Adipose tissue (tissue), 3 donors: Measurements from ENCODE around the gene PANK3. TPM values are rescaled to one million over a fixed set of nuclear protein-coding genes. Genes with fewer than 3 reads are reported as not detected.
A peak's percentile ranks its signal among the peaks of the same experiment; 100 is the strongest.
"Not testable (repeated sequence)": the region's sequence is repeated elsewhere in the genome, so short reads cannot be mapped to it uniquely, and the experiment has no call there.

Source experiments
- H3K27ac ChIP-seq: one replicate; pipeline ENCODE4 v1.5.1; 2013; ENCODE audit warnings: low read depth, low read length
- WGBS, 3 donors: extraction: QIAGEN DNeasy Blood & Tissue Kit; methylation state at CpG; one replicate each; pipeline ENCODE4 v1.1.7; 2013; 5-methylcytosine and 5-hydroxymethylcytosine counted together
- polyA plus RNA-seq, 3 donors: library from polyadenylated mRNA; stranded (reverse); fragments of 200-250 nt; gene quantifications; one replicate each; pipeline ENCODE4 v1.2.3, GENCODE V29; 2013
- donor health status: healthy with polysubstance abuse.
- donor health status: Bipolar disorder and iron deficiency.
- donor health status: healthy.

PANK3 gene
- polyA plus RNA-seq, 3 donors: 5.5 to 12.0 (median 9.7) TPM

DNA sequence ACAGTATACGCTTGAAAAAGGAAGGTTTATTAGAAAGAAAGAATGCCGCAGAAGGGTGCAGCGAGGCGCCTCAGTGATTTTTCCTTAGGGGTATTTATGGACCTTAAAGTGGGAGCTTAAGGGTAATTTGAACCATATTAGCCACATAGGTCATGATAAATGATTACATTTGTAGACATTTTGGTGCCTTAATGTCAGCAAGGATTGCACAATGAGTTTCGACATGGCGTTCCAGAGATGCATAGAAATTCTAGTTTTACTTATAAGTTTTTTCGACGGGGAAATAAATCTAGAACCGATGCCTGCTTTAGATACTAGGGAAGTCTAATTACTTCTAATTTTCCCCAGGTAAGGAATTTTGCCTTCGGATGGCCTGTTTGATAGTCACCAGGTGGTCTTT lies 20.7 kb upstream of the PANK3 start:
- H3K27ac ChIP-seq: no peak overlapping the region
- 92 to 96% (median 93%) methylated on average over 10 of the region's 10 CpGs for WGBS, 3 donors

DNA sequence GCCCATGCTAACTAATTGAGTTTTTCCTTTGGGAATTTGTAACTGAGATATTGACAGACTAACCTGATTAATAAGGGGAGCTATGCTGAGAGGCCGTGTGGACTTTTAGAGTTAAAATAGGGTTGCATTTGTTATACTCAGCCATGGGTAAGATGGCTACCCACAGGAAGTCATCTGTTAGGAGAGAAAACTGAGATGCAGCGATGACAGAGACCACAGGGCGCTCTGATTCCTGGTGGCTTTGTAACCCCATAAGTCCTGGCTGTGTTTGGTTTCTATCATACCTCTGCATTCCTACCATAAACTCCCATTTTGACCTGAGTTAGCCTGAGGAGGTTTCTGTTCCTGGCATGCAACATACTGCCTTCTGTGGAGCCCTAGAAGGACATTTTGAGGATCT lies 19.5 kb upstream of the PANK3 start:
- no peak overlapping the region for H3K27ac ChIP-seq
- 70 to 80% (median 78%) methylated on average over 3 of the region's 3 CpGs for WGBS, 3 donors

DNA sequence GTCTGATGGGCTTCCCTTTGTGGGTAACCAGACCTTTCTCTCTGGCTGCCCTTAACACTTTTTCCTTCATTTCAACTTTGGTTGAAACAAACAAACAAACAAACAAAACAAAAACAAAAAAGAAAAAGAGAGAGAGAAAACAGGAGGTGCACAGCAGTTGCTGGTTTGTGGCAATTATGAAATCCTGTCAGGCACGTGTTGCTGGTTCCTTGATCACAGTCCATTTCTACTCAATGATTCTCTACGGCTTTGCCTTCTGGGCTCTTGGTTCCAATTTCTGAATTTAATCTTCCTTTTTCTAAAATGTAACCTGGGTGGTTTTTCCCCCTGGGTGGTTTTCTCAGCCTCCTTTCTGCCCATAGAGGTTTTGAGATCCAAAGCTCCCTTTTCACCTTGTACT lies 17.8 kb upstream of the PANK3 start:
- H3K27ac ChIP-seq: no peak overlapping the region
- 64 to 74% (median 66%) methylated on average over 2 of the region's 2 CpGs for WGBS, 3 donors

DNA sequence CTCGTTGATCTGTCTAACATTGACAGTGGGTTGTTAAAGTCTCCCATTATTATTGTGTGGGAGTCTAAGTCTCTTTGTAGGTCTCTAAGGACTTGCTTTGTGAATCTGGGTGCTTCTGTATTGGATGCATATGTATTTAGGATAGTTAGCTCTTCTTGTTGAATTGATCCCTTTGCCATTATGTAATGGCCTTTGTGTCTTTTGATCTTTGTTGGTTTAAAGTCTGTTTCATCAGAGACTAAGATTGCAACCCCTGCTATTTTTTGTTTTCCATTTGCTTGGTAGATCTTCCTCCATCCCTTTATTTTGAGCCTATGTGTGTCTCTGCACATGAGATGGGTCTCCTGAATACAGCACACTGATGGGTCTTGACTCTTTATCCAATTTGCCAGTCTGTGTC lies 17.0 kb upstream of the PANK3 start:
- WGBS, 3 donors: 73 to 92% (median 88%) methylated on average over 1 of the region's 1 CpG
- not testable (repeated sequence) for H3K27ac ChIP-seq

DNA sequence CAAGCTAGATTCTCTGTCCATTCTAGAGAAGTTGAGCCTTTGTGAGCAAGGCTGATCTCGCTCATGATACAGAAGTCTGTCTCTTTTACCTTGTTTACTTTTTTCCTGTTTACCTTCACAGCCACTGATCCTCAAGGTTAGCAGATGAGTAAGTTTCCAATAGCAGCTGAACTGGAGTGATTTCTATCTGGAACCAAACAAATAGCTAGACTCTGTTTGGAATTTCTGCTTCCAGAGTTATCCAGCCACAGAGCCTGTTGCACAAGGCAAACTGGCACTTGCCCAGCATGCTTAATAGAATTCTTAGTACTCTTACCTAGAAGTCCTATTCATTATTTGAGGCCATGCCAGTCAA lies 12.8 kb upstream of the PANK3 start:
- WGBS, 3 donors: 52 to 100% (median 95%) methylated on average over 1 of the region's 1 CpG
- no peak overlapping the region for H3K27ac ChIP-seq

DNA sequence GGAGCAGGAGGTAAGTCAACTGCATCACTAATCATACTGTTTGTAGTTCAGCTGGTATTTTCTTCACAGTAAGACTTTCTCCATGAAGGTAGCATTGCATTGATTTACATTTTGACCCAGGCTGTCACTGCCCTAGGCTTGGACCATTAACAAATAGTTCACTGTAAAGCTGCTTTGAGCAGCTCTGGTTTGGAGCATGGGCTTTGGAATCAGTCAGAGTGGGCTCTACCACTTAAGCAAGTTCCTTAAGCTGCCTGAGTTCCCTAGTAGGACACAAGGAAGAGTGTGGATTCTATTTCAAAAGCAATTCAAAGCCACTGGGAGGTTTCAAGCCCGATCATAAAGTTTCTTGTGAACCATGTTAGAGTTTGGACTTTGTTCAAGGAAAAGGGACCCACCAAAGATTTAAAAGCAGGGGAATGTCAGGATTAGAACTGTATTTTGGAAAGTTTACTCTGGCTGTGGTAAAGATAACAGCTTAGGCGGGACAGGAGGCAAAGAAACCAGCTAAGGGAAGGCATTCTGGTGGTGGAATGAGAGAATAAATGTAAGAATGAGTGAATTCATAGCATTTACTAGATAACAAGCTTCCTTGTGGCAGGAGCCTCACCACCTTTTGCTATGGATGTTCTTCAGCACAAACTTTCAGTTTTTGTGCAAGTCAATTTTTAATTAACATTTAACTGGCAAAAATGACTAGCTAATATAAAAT lies 12.3 kb upstream of the PANK3 start:
- H3K27ac ChIP-seq: no peak overlapping the region
- WGBS, 3 donors: 41 to 72% (median 69%) methylated on average over 2 of the region's 2 CpGs

DNA sequence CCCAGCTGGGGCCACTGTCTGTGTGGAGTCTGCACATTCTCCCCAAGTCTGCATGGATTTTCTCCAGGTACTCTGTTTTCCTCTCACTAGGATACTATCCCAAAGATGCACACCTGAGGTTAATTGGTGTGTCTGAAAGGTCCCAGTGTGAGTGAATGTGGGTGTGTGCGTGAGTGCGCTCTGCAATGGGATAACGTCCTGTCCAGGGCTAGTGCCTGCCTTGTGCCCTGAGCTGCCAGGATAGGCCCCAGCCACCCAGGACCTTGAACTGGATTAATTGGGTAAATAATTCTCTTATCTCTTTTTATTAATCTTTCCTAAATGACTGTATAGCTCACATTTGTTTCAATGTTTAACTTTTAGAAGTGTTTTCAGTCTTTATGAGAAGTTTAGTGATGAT lies 11.5 kb upstream of the PANK3 start:
- WGBS, 3 donors: 78 to 87% (median 86%) methylated on average over 3 of the region's 3 CpGs
- no peak overlapping the region for H3K27ac ChIP-seq

DNA sequence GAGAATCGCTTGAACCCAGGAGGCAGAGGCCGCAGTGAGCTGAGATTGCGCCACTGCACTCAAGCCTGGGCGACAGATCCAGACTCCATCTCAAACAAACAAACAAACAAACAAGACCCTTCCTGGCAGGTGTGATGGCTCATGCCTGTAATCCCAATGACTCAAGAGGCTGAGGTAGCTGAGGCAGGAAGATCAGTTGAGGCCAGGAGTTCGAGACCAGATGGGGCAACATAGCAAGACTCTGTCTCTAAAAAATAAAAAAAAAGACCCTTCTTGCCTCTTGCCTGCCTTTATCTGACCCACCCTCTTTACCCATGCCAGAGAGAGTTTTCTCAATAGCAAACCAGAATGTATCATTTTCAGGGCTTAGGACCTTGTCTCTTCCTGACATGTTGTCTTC lies 8.8 kb upstream of the PANK3 start:
- WGBS, 3 donors: 94 to 95% (median 94%) methylated on average over 5 of the region's 5 CpGs
- H3K27ac ChIP-seq: no peak overlapping the region

DNA sequence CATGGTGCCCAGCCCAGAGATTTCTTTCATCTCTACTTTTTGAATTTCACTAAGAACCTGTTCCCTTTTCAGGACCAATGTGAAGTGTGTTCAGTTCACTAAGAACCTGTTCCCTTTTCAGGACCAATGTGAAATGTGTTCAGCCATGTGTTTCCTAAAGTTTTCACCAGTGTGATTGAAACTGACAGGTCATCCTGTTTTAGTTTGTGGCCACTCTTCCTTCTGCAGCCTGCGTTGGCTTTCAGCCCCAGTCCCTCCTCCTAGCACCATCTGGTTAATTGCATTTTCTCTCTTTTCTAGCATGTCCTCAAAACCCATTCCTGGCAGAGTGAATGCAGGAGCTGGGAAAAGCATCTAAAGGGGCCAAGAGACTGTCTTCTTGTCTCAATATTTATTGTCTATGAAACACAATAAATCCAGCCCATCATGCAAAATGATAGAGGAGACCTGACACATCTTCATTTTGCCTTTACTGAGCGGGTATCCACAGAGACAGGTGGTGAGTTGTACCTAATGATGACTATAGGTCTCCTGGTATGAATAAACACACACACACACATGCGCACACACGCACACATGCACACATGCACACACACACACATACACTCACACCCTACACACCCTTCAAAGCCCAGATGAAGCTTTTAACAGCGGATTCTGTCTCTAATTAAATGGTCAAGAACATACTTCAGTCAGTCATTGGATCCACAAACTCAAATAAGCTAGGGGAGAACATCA lies 6.1 kb upstream of the PANK3 start:
- H3K27ac ChIP-seq: no peak overlapping the region
- WGBS, 3 donors: 64 to 68% (median 66%) methylated on average over 5 of the region's 5 CpGs

DNA sequence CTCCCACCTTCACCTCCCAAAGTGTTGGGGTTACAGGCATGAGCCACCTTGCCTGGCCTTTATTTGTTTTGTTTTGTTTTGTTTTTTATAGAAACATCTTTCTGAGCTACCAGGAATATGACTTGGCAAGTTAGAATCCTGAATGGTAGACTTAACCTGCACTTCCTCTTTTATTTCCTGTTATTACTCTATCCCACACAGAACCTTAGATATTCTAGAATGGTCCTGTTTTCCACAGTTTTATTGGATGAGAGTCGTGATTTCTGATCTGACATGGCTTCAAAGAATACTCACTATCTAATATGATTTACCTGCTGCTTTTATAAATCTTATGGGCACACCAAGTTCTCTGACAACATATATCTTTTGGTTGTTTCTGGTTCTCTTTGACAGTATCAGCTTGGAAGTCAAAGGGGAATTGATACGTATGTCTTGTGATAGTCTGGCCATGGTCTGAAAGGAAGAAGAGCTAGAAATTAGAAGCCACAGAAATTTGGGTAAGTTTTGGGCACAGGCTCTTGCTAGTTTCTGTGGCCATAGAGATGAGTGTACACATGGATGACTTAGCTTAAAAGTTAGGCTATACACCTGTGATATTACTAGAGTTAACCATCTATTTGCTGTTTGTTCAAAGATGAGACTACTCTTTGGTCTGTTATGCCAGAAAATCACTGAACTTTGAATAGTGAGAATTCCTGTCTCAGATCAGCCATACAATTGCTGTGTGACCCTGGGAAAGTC lies 4.7 kb upstream of the PANK3 start:
- H3K27ac ChIP-seq: no peak overlapping the region
- WGBS, 3 donors: 51 to 74% (median 56%) methylated on average over 2 of the region's 2 CpGs

DNA sequence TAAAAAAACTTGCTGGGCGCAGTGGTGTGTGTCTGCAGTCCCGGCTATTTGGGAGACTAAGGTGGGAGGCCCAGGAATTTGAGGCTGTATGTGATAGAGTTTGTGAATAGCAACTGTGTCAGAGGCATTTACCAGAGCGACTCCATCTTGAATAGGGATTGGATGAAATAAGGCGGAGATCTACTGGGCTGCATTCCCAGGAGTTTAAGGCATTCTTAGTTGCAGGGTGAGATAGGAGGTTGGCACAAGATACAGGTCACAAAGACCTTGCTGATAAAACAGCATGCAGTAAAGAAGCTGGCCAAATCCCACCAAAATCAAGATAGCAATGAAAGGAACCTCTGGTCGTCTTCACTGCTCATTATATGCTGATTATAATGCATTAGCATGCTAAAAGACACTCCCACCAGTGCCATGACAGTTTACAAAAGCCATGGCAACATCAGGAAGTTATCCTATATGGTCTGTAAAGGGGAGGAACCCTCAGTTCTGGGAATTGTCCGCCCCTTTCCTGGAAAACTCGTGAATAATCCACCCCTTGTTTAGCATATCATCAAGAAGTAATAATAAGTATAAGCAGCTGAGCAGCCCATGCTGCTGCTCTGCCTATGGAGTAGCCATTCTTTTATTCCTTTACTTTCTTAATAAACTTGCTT lies 1.8 kb upstream of the PANK3 start:
- 74 to 88% (median 85%) methylated on average over 7 of the region's 7 CpGs for WGBS, 3 donors

DNA sequence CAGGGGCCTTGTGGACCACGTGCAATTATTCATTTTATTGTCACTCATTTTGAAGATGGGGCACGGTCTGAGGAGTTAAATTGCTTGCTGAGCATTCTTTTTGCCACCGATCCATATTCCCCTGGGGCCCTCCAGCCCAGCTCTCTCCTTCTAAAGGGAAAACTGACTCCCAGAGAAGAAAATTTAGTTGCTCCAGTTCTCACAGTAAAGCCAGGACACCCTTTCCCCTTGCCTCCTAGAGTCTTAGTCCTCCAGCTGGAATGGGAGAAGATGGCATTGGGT lies 1.0 kb upstream of the PANK3 start:
- no peak overlapping the region for H3K27ac ChIP-seq
- WGBS, 3 donors: 24 to 39% (median 25%) methylated on average over 3 of the region's 3 CpGs

More for the DNA sequence above, 1.8 kb upstream of the PANK3 start:
- not testable (repeated sequence) for H3K27ac ChIP-seq

DNA sequence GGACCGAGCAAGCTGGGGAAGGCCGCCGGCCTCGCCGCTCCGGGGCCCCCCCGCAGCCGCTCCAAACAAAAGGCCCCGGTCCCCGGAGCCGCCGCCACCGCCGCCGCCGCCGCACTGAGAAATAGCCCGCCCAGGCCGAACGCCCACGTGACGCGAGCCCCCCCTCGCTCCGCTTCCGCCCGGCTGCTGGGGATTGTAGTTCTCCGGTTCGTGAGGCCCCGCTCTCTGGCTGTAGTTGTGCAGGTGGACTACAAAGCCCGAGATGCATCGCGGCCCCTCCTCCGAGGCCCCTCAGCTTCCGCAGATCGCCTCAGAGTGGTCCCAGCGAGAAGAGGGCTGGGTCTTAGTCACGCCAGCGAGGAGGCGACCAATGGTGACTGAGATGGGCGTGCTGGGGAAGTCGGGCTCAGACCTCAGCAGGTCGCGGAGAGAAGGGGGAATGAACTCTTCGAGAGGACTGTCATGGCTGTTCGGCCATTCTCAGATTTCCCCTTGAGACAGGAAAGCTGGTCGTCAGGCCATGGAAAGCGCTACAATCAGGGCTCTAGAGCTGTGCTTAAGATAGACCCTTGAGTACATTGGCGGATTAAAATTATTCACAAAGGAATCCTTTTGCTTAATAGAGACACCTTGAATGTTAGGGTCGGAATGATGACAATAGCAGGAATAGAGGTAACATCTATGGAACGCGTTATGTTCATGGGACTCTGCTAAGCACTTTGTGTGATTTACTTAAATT lies 489 bp upstream of the PANK3 start:
- WGBS, 3 donors: 2% methylated on average over 45 to 52 of the region's 52 CpGs
- peak overlapping the region; percentile 13 for H3K27ac ChIP-seq

DNA sequence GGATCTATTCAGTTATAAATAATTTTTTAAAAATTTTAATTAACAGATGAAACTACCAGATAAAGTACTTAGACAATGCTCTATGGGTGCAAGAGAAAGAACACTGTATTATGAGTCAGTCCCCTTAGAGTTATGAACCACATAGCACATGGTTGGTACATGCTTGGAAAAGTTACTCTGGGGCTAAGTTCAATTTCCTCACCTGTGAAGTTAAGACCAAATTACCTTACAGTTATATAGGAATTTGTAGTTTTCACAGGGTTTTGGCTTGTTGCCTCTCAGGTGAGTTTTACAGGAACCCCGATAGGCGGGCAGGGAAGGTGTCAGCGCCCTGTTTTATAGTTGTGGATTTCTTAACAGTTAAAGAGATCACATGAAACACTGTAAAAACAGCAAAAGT lies 1.2 kb downstream of the PANK3 start:
- no peak overlapping the region for H3K27ac ChIP-seq
- WGBS, 3 donors: 7 to 18% (median 16%) methylated on average over 3 of the region's 3 CpGs

DNA sequence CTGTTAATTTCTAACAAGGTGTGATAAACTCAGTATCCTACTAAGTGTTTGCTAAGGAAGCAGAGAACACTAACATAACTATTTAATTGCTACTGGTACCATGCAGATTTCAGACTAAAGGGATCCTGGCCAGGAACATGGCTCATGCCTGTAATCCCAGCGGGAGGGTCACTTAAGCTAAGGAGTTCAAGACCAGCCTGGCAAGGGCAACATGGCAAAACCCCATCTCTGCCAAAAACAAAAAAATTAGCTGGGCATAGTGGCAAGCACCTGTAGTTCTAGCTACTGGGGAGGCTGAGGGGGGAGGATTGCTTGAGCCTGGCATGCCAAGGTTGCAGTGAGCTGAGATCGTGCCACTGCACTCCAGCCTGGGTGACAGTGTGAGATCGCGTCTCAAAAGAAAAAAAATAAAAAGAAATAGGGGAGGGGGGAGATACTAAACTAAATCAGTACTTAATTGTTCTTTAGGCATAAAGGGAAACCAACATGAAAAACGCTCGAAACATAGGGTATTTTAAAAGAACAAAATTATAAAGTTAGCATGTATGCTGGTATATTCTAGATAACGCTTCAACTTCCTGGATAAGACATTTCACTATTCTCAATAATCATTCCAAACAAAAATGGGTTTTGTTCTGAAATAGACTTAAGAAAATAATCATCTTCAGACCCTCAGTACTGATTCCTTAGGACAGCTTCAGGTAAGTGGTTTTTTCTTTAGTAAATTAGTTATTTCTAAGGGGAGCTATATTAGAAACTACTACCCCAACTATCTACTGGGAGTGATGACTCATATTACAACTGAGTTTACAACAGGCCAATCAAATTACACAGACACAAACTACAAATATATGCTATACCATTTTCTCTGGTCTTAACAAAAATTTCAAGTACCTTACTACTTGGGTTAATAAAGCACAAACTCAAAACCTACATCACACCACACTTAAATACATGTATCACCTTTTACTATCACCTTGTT lies 3.5 kb downstream of the PANK3 start:
- no peak overlapping the region for H3K27ac ChIP-seq
- 82 to 92% (median 86%) methylated on average over 7 of the region's 7 CpGs for WGBS, 3 donors

DNA sequence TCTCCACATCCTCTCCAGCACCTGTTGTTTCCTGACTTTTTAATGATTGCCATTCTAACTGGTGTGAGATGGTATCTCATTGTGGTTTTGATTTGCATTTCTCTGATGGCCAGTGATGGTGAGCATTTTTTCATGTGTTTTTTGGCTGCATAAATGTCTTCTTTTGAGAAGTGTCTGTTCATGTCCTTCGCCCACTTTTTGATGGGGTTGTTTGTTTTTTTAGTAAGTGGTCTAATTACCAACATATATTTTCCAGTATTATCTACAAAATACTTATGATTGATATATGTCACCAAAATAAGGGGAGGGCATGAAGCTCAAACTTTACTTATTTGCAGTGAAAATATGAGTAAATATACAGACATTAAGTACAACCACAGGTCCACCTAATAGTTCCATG lies 5.0 kb downstream of the PANK3 start:
- WGBS, 3 donors: 91 to 100% (median 95%) methylated on average over 1 of the region's 1 CpG
- not testable (repeated sequence) for H3K27ac ChIP-seq

DNA sequence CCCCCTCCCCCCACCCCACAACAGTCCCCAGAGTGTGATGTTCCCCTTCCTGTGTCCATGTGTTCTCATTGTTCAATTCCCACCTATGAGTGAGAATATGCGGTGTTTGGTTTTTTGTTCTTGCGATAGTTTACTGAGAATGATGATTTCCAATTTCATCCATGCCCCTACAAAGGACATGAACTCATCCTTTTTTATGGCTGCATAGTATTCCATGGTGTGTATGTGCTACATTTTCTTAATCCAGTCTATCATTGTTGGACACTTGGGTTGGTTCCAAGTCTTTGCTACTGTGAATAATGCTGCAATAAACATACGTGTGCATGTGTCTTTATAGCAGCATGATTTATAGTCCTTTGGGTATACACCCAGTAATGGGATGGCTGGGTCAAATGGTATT lies 5.5 kb downstream of the PANK3 start:
- 75 to 93% (median 79%) methylated on average over 1 to 3 of the region's 3 CpGs for WGBS, 3 donors
- H3K27ac ChIP-seq: not testable (repeated sequence)
